Left lobe of liver (tissue), 2 donors: ENCODE results near the gene REEP5. TPM values are rescaled to one million over a fixed set of nuclear protein-coding genes. Genes with fewer than 3 reads are reported as not detected.
A peak's percentile ranks its signal among the peaks of the same experiment; 100 is the strongest.
"Not testable (repeated sequence)": the region's sequence is repeated elsewhere in the genome, so short reads cannot be mapped to it uniquely, and the experiment has no call there.

Source experiments
- ATAC-seq: fragments of 200-7000 bp; cut with Tn5 transposase; one replicate; pipeline ENCODE4 v1.9.1; 2020; ENCODE audit warnings: mild to moderate bottlenecking, moderate library complexity
- DNase-seq: peaks from one replicate; pipeline ENCODE4 v3.0.0-alpha.2; 2020; ENCODE audit warnings: low spot score
- total RNA-seq: library from RNA; stranded (reverse); gene quantifications from one replicate; pipeline ENCODE4 v1.2.1, GENCODE V29; 2021
- donor health status: DM: no; HTN: no; CAD: no; lungs with moderate emphysema.
- donor health status: DM: no; HTN: yes; CAD: no.

REEP5 gene
- total RNA-seq, 1 donor from 2014 or later = 73.3 TPM

- no peak for ATAC-seq
Measured at GRCh38 chr5:112933651-112934365, 11.8 kb upstream of the REEP5 start.

DNA sequence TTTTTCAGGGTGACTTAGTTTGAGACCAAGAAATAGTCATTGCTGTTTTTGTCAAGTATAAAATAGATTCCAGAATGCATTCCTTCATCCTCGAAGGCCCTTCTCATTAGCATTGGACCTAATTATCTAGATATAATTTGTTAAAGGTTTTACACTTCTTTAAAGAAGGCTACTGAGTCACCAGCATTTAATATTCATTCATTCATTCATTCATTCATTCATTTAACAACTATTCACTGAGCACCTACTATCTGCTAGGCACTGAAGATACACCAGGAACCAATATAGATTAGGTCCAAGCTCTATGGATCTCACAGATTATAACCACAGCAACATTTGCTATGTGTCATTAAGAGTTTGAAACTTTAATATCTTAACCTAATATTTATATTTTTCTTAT is 11.1 kb upstream of the REEP5 start:
- DNase-seq (no peak), ATAC-seq (no peak)

More at GRCh38 chr5:112933651-112934365, 11.8 kb upstream of the REEP5 start:
- DNase-seq = no peak

DNA sequence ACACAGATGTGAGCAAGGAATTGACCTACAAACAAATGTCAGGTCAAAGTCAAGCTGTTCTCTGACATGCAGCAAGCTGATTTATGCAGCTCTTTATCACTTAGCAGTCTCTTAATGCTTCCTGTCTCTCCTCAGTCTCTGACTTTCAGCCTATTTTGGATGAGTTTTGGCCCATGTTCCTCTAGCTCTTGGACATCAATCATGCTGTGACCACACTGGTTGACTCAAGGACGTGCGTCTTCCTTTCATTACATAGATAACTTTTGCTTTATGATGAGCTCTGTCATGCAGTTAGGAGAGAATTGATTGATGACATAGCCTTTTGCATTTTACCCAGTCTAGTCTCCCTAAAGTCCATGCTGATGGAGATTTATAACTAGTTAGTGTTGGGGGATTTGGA is 9.4 kb upstream of the REEP5 start:
- no peak for ATAC-seq
- DNase-seq = no peak

- no peak for DNase-seq
- ATAC-seq = no peak
Measured at GRCh38 chr5:112930082-112930344, 8.0 kb upstream of the REEP5 start.

GRCh38 chr5:112929336-112930081 is 7.5 kb upstream of the REEP5 start:
- no peak for DNase-seq
- ATAC-seq = no peak

DNA sequence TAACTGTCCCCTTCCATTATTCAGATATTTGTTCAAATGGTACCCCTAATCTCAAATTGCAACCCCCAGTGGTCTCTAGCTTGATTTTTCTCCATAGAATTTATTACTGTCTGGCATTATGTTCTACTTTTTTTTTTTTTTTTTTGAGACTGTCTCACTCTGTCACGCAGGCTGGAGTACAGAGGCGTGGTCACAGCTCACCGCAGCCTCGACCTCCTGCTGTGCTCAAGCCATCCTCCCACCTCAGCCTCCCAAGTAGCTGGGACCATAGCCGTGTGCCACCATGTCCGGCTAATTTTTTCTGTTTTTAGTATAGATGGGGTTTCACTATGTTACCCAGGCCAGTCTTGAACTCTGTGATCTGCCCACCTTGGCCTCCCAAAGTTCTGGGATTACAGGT is 2.0 kb upstream of the REEP5 start:
- ATAC-seq = no peak
- no peak for DNase-seq

- no peak for DNase-seq
- no peak for ATAC-seq
Measured at GRCh38 chr5:112923148-112923917, 1.3 kb upstream of the REEP5 start.

DNA sequence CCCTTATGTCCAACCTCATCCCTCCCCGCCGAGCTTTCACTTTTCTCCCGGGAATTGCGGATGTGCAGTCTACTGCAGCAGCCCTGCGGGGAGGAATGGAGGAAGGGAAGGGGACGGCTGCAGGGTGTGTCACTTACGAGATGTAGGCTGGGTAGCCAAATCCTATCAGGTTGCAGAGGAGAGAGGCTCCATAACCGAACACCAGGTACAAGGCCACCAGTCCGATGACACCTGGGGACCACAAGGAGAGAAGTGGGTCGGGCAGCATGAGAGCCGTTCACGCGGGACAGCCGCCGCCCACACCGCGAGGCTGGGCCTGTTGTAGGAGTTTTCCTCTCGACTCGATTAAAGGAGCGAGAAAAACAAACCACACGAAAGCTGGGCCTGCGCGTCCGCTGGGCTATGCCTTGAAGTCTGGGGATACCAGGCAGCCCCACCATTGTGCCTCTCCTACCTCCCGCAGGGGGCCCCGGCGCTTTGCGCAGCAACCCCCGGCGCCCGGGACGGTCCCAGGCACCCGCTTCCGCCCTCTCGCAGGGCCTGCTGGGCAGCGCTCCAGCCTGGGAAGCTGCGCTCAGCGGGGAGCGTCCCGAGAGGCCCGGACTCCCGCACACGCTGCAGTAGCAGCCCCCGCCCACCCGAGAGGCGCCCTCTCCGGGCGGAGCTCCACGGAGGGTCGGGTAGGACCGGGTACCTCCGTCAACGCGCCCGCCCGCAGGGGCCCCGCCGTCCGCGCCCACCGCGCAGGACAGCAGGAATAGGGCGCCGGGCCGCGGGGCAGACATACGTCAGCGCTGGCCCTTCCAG is 798 bp downstream of the REEP5 start:
- DNase-seq = peak; percentile 82
- peak; percentile 84 for ATAC-seq

DNA sequence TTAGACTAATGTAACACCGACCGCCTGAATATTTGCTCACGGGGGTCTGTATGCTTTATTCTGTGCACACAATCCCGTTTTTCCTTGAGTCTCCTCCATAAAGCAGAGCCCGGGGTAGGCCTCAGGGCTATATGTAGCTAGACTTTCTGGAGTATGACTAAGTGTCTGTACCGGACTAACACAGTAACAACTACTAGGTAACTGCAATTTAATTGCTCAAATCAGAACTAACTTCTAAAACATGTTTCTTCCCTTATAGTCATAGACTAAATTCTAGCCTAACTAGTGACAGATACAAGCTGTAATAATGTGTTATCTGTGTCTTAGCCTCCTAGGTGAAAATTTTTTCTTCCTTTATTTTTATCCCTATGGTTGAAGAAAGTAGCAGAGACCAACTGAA is 2.1 kb downstream of the REEP5 start:
- ATAC-seq (no peak), DNase-seq (no peak)

GRCh38 chr5:112918679-112919078 is 3.3 kb downstream of the REEP5 start:
- ATAC-seq = no peak
- DNase-seq = no peak

- DNase-seq (no peak), ATAC-seq (no peak)
Measured at GRCh38 chr5:112918136-112918535, 3.9 kb downstream of the REEP5 start.

DNA sequence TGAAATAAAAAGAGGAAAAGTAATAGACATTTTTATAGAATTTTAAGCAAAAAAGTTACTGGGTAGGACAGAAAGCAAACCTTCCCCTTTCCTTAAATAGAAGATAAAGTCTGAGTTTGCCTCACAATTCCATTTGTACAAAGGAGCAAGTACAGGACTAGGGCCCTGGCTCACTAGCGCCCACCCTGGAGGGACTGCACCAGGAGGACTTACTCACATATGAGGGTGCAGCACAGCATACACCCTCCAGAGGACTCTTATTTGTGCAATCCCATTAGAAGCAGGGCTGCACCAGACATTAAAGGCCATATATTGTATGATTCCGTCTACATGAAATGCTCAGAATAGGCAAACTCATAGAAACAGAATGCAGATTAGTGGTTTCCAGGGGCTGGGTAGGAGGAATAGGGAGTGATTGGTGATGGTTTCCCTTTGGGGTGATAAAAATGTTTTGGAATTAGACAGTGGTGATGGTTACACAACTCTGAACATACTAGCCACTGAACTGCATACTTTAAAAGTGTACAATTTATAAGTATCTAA is 4.5 kb downstream of the REEP5 start:
- ATAC-seq = no peak
- no peak for DNase-seq

- no peak for DNase-seq
- no peak for ATAC-seq
Measured at GRCh38 chr5:112915831-112916230, 6.2 kb downstream of the REEP5 start.

- ATAC-seq (no peak), DNase-seq (no peak)
Measured at GRCh38 chr5:112914584-112914983, 7.4 kb downstream of the REEP5 start.

GRCh38 chr5:112910529-112910928 is 11.5 kb downstream of the REEP5 start:
- ATAC-seq (no peak), DNase-seq (no peak)

GRCh38 chr5:112908854-112909253 is 13.2 kb downstream of the REEP5 start:
- ATAC-seq (no peak), DNase-seq (no peak)

GRCh38 chr5:112907166-112907631 is 14.8 kb downstream of the REEP5 start:
- peak; percentile 32 for ATAC-seq
- DNase-seq = no peak

- no peak for ATAC-seq
Measured at GRCh38 chr5:112906637-112907036, 15.4 kb downstream of the REEP5 start.

GRCh38 chr5:112904996-112905395 is 17.0 kb downstream of the REEP5 start:
- DNase-seq, ATAC-seq: not testable (repeated sequence)

More at GRCh38 chr5:112906637-112907036, 15.4 kb downstream of the REEP5 start:
- no peak for DNase-seq

GRCh38 chr5:112902561-112902960 is 19.5 kb downstream of the REEP5 start:
- no peak for DNase-seq
- ATAC-seq = peak; percentile 43

GRCh38 chr5:112895682-112896081 is 26.3 kb downstream of the REEP5 start:
- DNase-seq (no peak), ATAC-seq (peak; percentile 33)
